Measurements from ENCODE around the gene CAPN13.

Gene CAPN13

DNA sequence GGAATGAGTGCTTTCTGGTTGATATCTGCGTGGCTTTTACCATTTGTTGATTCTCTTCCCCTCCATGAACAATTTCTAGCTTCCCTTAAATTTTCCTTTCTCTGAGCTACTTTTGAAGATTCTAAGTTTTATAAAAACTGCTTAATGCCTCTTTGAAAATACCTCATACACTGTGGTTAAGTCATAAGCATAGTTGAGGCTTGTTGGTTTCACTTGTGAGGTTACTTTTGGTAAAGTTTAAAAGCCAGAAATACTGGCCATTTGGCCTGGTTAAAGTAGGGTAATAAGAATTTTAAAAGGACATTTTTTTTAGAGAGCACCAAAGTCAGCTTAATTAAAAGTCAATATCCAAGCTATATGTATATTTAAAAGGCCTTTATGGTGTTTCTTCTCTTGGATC lies 21.3 kb upstream of the CAPN13 start:
- no peak overlapping the region for H3K27ac ChIP-seq (ENCODE audit: low read depth, low read length, poor library complexity, severe bottlenecking)
- no peaks in the 10 kb centered on the region for H3K36me3 ChIP-seq (ENCODE audit: insufficient read depth, low read length)
- H3F3A ChIP-seq (ENCODE audit: insufficient read depth, low read length), result no peaks in the 10 kb centered on the region
- H2AFZ ChIP-seq (ENCODE audit: low read length), result no peak overlapping the region
- no peaks in the 10 kb centered on the region; the same call in 1 of the 2 replicates for H3K27me3 ChIP-seq (ENCODE audit: insufficient read depth, low read length)
- no peaks in the 10 kb centered on the region for H3K4me1 ChIP-seq (ENCODE audit: insufficient read depth, low read length, severe bottlenecking)
- no peaks in the 10 kb centered on the region for H4K20me1 ChIP-seq (ENCODE audit: insufficient read depth, low read length)
- H3K9me2 ChIP-seq (ENCODE audit: low read depth, low read length), result no peaks in the 10 kb centered on the region
- H3K79me2 ChIP-seq (ENCODE audit: insufficient read depth, low read length), result no peaks in the 10 kb centered on the region
- TF ChIP-seq EZH2 (IDR thresholded peaks at IDR 0.05; ENCODE audit: borderline replicate concordance, low read length), result no peak
- TF ChIP-seq, protein P1, sequence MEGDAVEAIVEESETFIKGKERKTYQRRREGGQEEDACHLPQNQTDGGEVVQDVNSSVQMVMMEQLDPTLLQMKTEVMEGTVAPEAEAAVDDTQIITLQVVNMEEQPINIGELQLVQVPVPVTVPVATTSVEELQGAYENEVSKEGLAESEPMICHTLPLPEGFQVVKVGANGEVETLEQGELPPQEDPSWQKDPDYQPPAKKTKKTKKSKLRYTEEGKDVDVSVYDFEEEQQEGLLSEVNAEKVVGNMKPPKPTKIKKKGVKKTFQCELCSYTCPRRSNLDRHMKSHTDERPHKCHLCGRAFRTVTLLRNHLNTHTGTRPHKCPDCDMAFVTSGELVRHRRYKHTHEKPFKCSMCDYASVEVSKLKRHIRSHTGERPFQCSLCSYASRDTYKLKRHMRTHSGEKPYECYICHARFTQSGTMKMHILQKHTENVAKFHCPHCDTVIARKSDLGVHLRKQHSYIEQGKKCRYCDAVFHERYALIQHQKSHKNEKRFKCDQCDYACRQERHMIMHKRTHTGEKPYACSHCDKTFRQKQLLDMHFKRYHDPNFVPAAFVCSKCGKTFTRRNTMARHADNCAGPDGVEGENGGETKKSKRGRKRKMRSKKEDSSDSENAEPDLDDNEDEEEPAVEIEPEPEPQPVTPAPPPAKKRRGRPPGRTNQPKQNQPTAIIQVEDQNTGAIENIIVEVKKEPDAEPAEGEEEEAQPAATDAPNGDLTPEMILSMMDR (IDR thresholded peaks at IDR 0.05; ENCODE audit: low read length), result no peak
- no peak overlapping the region for H3K9ac ChIP-seq (ENCODE audit: low read length)
- H3K9me3 ChIP-seq (ENCODE audit: low read length), result peaks cover 6% of the 10 kb centered on the region; the same call in 1 of the 2 replicates
- H3K4me2 ChIP-seq (ENCODE audit: low read length), result no peak overlapping the region
- no peak overlapping the region for H3K4me3 ChIP-seq (ENCODE audit: low read depth, low read length, poor library complexity, severe bottlenecking)

DNA sequence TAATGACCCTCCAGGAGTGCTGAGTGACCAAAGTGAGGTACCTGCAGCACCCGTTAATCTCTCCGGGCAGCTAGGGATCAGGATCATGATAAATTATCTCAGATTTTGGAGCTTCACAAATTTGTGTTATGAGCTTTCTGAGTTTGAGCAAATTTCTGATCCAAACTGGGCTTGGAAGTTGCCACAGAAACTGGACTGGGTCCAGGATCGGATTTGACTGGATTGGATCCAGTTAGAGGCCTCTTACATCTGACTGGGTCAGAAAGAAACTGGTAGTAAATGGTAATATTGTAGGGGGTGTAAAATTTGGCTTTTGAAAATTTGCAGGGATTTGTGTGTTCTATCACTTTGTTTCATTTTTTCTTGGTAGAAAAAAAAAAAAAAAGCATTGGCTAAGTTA lies 19.7 kb upstream of the CAPN13 start:
- no peaks in the 10 kb centered on the region for H3K9me2 ChIP-seq (ENCODE audit: low read depth, low read length)
- no peaks in the 10 kb centered on the region for H3F3A ChIP-seq (ENCODE audit: insufficient read depth, low read length)
- no peak overlapping the region for H3K27ac ChIP-seq (ENCODE audit: low read depth, low read length, poor library complexity, severe bottlenecking)
- H3K4me3 ChIP-seq (ENCODE audit: low read depth, low read length, poor library complexity, severe bottlenecking), result no peak overlapping the region
- peaks cover 6% of the 10 kb centered on the region; the same call in 1 of the 2 replicates for H3K9me3 ChIP-seq (ENCODE audit: low read length)
- no peaks in the 10 kb centered on the region for H4K20me1 ChIP-seq (ENCODE audit: insufficient read depth, low read length)
- H3K36me3 ChIP-seq (ENCODE audit: insufficient read depth, low read length), result no peaks in the 10 kb centered on the region
- H2AFZ ChIP-seq (ENCODE audit: low read length), result no peak overlapping the region
- no peak overlapping the region for H3K9ac ChIP-seq (ENCODE audit: low read length)
- no peak for TF ChIP-seq EZH2 (IDR thresholded peaks at IDR 0.05; ENCODE audit: borderline replicate concordance, low read length)
- TF ChIP-seq, protein P1 (IDR thresholded peaks at IDR 0.05; ENCODE audit: low read length), result no peak
- no peaks in the 10 kb centered on the region for H3K4me1 ChIP-seq (ENCODE audit: insufficient read depth, low read length, severe bottlenecking)
- H3K27me3 ChIP-seq (ENCODE audit: insufficient read depth, low read length), result no peaks in the 10 kb centered on the region; the same call in 1 of the 2 replicates
- H3K4me2 ChIP-seq (ENCODE audit: low read length), result no peak overlapping the region
- no peaks in the 10 kb centered on the region for H3K79me2 ChIP-seq (ENCODE audit: insufficient read depth, low read length)

DNA sequence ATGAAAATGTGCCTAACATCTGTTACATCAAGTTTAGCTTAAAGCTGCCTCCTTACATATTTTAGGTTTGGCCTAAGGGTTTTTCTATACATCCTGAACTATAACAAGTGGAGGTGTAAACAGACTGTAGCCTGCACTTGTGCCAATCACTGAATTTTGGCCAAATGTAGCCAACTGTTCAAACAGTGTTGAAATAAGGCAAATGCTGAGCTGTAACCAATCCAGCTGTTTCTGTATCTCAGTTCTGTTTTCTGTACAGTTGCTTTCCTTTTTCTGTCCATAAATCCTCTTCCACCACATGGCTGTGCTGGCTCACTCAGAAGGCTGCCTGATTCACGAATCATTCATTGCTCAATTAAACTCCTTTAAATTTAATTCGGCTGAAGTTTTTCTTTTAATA lies 19.2 kb upstream of the CAPN13 start:
- H3K79me2 ChIP-seq (ENCODE audit: insufficient read depth, low read length), result no peaks in the 10 kb centered on the region
- no peak overlapping the region for H3K9ac ChIP-seq (ENCODE audit: low read length)
- H3K4me1 ChIP-seq (ENCODE audit: insufficient read depth, low read length, severe bottlenecking), result no peaks in the 10 kb centered on the region
- no peaks in the 10 kb centered on the region for H3K36me3 ChIP-seq (ENCODE audit: insufficient read depth, low read length)
- H3K27ac ChIP-seq (ENCODE audit: low read depth, low read length, poor library complexity, severe bottlenecking), result no peak overlapping the region
- H3K9me2 ChIP-seq (ENCODE audit: low read depth, low read length), result no peaks in the 10 kb centered on the region
- no peaks in the 10 kb centered on the region for H4K20me1 ChIP-seq (ENCODE audit: insufficient read depth, low read length)
- no peak overlapping the region for H3K4me3 ChIP-seq (ENCODE audit: low read depth, low read length, poor library complexity, severe bottlenecking)
- TF ChIP-seq EZH2 (IDR thresholded peaks at IDR 0.05; ENCODE audit: borderline replicate concordance, low read length), result no peak
- TF ChIP-seq, protein P1 (IDR thresholded peaks at IDR 0.05; ENCODE audit: low read length), result no peak
- H3K4me2 ChIP-seq (ENCODE audit: low read length), result no peak overlapping the region
- H2AFZ ChIP-seq (ENCODE audit: low read length), result no peak overlapping the region
- H3F3A ChIP-seq (ENCODE audit: insufficient read depth, low read length), result no peaks in the 10 kb centered on the region
- H3K27me3 ChIP-seq (ENCODE audit: insufficient read depth, low read length), result no peaks in the 10 kb centered on the region; the same call in 1 of the 2 replicates
- H3K9me3 ChIP-seq (ENCODE audit: low read length), result peaks cover 6% of the 10 kb centered on the region; the same call in 1 of the 2 replicates
